ENCODE results near the gene TM7SF3.
A peak's percentile ranks its signal among the peaks of the same experiment; 100 is the strongest.

The TM7SF3 gene

GRCh38 chr12:26940516-26941214, 73.5 kb downstream of the TM7SF3 start:
- no peak for DNase-seq (ENCODE audit: low read depth)
- no peak overlapping the region for H3K4me3 ChIP-seq (ENCODE audit: low read length)
- TF ChIP-seq CTCF (IDR thresholded peaks at IDR 0.05; ENCODE audit: insufficient read depth, low read depth, low read length, missing control alignments) = no peak

- H3K4me3 ChIP-seq (ENCODE audit: low read length) = peak overlapping the region; percentile 93
- no peak for DNase-seq (ENCODE audit: low read depth)
- TF ChIP-seq CTCF (IDR thresholded peaks at IDR 0.05; ENCODE audit: insufficient read depth, low read depth, low read length, missing control alignments) = no peak
Measured at GRCh38 chr12:26939953-26940352, 74.2 kb downstream of the TM7SF3 start.

- TF ChIP-seq CTCF (IDR thresholded peaks at IDR 0.05; ENCODE audit: insufficient read depth, low read depth, low read length, missing control alignments) = no peak
- peak overlapping the region; percentile 93 for H3K4me3 ChIP-seq (ENCODE audit: low read length)
- peak; percentile 33 for DNase-seq (ENCODE audit: low read depth)
Measured at GRCh38 chr12:26939192-26939832, 74.9 kb downstream of the TM7SF3 start.

GRCh38 chr12:26938701-26939062, 75.5 kb downstream of the TM7SF3 start:
- peak overlapping the region; percentile 93 for H3K4me3 ChIP-seq (ENCODE audit: low read length)
- peak; percentile 34 for DNase-seq (ENCODE audit: low read depth)
- TF ChIP-seq CTCF (IDR thresholded peaks at IDR 0.05; ENCODE audit: insufficient read depth, low read depth, low read length, missing control alignments) = no peak

- peak; percentile 98 for DNase-seq (ENCODE audit: low read depth)
- H3K4me3 ChIP-seq (ENCODE audit: low read length) = peak within 1 kb of the TSS; percentile 93
- TF ChIP-seq CTCF (IDR thresholded peaks at IDR 0.05; ENCODE audit: insufficient read depth, low read depth, low read length, missing control alignments) = no peak
Measured at GRCh38 chr12:26937863-26938700, 76.1 kb downstream of the TM7SF3 start, which contains the start of the genes FGFR1OP2 and INTS13. TSS of gene FGFR1OP2 (plus strand) at chr12:26938470. CDS start at chr12:26954159, 15,689 bp downstream. TSS of gene INTS13 (minus strand) at chr12:26937981. CDS start at chr12:26936803, 1,178 bp downstream.

GRCh38 chr12:26937443-26937862, 76.7 kb downstream of the TM7SF3 start:
- peak overlapping the region; percentile 93 for H3K4me3 ChIP-seq (ENCODE audit: low read length)
- no peak for TF ChIP-seq CTCF (IDR thresholded peaks at IDR 0.05; ENCODE audit: insufficient read depth, low read depth, low read length, missing control alignments)

More at GRCh38 chr12:26937443-26937862, 76.7 kb downstream of the TM7SF3 start:
- no peak for DNase-seq (ENCODE audit: low read depth)
